IPS-NIHi7 (cell line): ENCODE results near the gene EPHA8.

Experiments used
- DNase-seq: peaks from one replicate; pipeline ENCODE4 v3.0.0; 2012; ENCODE audit warnings: mixed read lengths; ENCODE audit errors: extremely low spot score

Gene EPHA8

GRCh38 chr1:22592919-22593790 lies 29.9 kb downstream of the EPHA8 start:
- peak; percentile 85 for DNase-seq

- no peak for DNase-seq
These were observed 31.1 kb downstream of the EPHA8 start for GRCh38 chr1:22594396-22594795.

- DNase-seq: no peak
These were observed 31.8 kb downstream of the EPHA8 start for GRCh38 chr1:22595108-22595507.

- DNase-seq: no peak
These were observed 34.1 kb downstream of the EPHA8 start for GRCh38 chr1:22597301-22597965.

- DNase-seq: no peak
These were observed 34.7 kb downstream of the EPHA8 start for GRCh38 chr1:22597996-22598395.

- DNase-seq: no peak
These were observed 35.4 kb downstream of the EPHA8 start for GRCh38 chr1:22598736-22599135.

- peak; percentile 54 for DNase-seq
These were observed 37.0 kb downstream of the EPHA8 start for GRCh38 chr1:22600071-22600816.

GRCh38 chr1:22600817-22601605 lies 37.7 kb downstream of the EPHA8 start:
- no peak for DNase-seq

GRCh38 chr1:22601610-22602009 lies 38.3 kb downstream of the EPHA8 start:
- DNase-seq: no peak

- DNase-seq: no peak
These were observed 38.9 kb downstream of the EPHA8 start for GRCh38 chr1:22602060-22602740.

- no peak for DNase-seq
These were observed 42.9 kb downstream of the EPHA8 start for GRCh38 chr1:22606161-22606560.

- DNase-seq: peak; percentile 78
These were observed 43.9 kb downstream of the EPHA8 start for GRCh38 chr1:22607154-22607553.

GRCh38 chr1:22608361-22608760 lies 45.1 kb downstream of the EPHA8 start:
- no peak for DNase-seq

GRCh38 chr1:22609291-22609690 lies 46.0 kb downstream of the EPHA8 start:
- no peak for DNase-seq

- DNase-seq: peak; percentile 88
These were observed 48.2 kb downstream of the EPHA8 start for GRCh38 chr1:22611530-22611947.

GRCh38 chr1:22612671-22613571 lies 49.6 kb downstream of the EPHA8 start:
- DNase-seq: no peak

GRCh38 chr1:22613572-22613918 lies 50.3 kb downstream of the EPHA8 start:
- DNase-seq: no peak

- no peak for DNase-seq
These were observed 50.7 kb downstream of the EPHA8 start for GRCh38 chr1:22613951-22614350.

- DNase-seq: no peak
These were observed 52.6 kb downstream of the EPHA8 start for GRCh38 chr1:22615886-22616285.

- DNase-seq: no peak
These were observed 53.3 kb downstream of the EPHA8 start for GRCh38 chr1:22616571-22616970.
